HL-60/S4 (cell line): Measurements from ENCODE around the gene MAPK8IP3.
"Not testable (repeated sequence)": the region's sequence is repeated elsewhere in the genome, so short reads cannot be mapped to it uniquely, and the experiment has no call there.

ENCODE experiments used
- in situ Hi-C: fragments of 300-500 bp; cut with MboI; formaldehyde crosslinking; loops from 2 replicates; pipeline ENCODE4 v1.14.3; 2022; ENCODE audit warnings: low sequenced_read_pairs

The MAPK8IP3 gene

DNA sequence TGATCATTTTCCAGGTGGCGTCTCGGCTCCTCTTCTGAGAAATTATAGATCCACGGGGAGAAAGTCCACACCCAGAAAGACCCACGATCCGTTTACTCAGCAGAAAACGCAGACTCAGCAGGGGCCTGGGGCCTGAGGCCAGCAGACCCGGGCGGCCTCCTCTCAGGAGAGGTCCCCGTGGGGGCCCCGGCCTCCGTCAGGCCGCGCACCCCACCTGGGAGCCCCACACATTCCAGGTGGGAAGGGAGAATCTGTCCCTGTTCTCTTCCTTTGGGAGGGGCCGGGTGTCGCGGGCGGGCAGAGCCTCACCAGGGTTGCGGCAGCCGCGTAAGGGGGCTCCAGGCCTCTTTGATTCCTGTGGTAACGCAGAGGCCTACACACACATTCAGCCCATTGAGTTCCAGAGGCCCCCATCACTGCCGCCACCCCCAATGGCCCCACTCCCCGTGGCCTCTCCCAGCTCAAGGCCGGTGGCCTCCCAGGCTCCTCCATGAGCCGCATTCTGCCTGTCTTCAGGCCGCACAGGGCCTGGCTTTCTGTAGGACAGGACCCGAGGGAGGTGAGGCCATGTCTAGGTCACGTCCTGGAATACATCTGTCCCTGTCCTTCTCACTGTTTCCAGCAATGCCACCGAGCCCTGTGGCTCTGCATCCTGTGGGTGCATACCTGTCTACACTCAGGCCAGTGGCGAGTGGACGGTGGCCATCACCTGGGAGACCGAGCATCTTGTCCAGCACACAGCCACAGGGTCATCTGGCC is 89.1 kb downstream of the MAPK8IP3 start:
- in situ Hi-C loops: no loop called here

GRCh38 chr16:1799263-1799662 is 93.3 kb downstream of the MAPK8IP3 start:
- in situ Hi-C loops: not testable (repeated sequence)

- in situ Hi-C loops: no loop called here
Measured at GRCh38 chr16:1800701-1801100, 94.7 kb downstream of the MAPK8IP3 start.

DNA sequence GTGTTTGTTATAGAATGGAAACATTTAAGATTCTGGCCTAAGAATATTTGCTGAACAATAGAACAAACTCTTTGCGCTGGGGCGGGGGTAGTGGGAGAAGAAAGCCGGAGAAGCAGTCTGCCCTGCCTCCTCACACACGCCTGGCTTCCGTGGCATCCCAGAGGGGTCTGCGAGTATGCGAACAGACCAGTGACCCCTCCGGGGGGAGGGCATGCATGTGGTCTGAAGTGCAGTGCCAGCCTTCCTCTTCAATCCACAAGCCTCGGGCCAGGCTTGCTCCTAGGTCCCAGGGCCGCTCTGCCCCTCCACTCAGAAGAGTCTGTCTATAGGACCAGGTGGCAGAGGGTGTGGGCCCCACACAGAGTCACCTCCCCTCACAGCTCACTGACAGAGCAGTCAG is 101.6 kb downstream of the MAPK8IP3 start:
- in situ Hi-C loops: no loop called here

DNA sequence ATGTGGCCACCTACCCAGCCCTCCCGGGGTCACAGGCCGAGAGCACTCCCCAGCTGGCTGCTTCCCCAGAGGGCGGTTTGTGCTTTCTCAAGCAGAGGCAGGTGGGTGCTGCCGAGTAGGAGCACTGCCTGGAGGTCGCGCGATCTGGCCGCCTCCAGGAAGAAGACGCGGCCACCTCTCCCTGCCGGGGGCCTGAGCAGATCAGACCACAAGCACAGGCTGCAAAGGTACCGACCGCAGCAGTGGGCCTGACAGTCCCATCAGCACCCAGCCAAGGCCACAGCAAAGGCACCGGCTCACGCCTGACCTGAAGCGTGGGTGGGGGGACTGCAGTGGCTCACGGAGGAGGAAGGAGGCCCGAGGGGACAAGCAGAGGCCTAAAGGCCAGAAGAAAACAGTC is 102.7 kb downstream of the MAPK8IP3 start:
- in situ Hi-C loops: no loop called here

GRCh38 chr16:1809281-1809801 is 103.3 kb downstream of the MAPK8IP3 start:
- in situ Hi-C loops: no loop called here

- in situ Hi-C loops: no loop called here
Measured at GRCh38 chr16:1810106-1810505, 104.1 kb downstream of the MAPK8IP3 start.

- in situ Hi-C loops: no loop called here
Measured at GRCh38 chr16:1810536-1810935, 104.5 kb downstream of the MAPK8IP3 start.

GRCh38 chr16:1812732-1813163 is 106.8 kb downstream of the MAPK8IP3 start:
- in situ Hi-C loops: no loop called here

DNA sequence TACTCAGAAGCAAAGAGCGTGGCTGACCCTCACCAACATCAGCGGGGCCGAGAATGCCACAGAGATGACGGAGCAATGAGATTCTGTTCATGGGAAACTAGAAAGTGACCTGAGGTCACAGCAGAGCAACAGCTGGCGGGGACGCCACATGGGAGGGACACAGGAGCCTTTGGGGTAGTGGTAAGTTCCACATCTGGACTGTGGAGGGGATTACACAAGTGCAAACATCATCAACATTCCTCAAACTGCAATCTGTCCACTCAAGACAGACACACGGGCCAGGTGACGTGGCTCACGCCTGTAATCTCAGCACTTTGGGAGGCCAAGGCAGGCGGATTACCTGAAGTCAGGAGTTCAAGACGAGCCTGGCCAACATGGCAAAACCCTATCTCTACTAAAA is 109.5 kb downstream of the MAPK8IP3 start:
- in situ Hi-C loops: no loop called here

- in situ Hi-C loops: no loop called here
Measured at GRCh38 chr16:1816396-1817275, 110.6 kb downstream of the MAPK8IP3 start.

GRCh38 chr16:1817276-1817589 is 111.2 kb downstream of the MAPK8IP3 start:
- in situ Hi-C loops: no loop called here

- in situ Hi-C loops: no loop called here
Measured at GRCh38 chr16:1817716-1818115, 111.7 kb downstream of the MAPK8IP3 start.

DNA sequence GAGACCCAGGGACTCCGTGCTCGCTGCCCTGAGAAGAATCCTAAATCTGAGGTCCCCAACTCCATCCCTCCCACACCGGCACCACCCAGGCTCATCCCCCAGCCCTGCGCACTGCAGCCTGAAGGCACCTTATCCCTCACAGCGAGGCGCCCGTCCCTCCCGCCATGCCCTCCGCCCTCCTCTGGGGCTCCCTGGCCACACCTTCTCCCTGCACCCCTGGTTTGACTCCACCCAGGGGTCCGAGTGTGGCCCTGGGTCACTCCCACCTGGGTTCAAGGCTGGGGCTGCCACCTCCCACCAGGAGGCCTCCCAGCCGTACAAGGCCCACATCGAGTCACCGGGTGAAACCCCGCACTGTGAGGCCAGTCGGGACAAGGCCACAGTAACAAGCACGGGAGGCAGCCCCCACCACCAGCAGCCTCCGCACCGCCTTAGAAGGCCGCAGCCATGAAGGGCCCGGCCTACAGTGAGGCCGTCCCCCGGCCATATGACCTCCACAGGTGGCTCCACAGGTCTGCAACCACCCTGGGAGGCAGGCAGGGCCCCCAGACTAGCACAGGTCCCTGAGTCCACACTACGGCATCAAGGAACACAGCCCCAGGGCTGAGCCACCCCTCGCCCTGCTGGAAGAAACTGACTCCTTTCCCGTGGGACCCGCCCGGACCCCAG is 112.3 kb downstream of the MAPK8IP3 start:
- in situ Hi-C loops: no loop called here

GRCh38 chr16:1818873-1819525 is 113.0 kb downstream of the MAPK8IP3 start:
- in situ Hi-C loops: no loop called here

GRCh38 chr16:1819611-1820010 is 113.6 kb downstream of the MAPK8IP3 start:
- in situ Hi-C loops: no loop called here
